Urinary bladder (tissue), 4 donors: ENCODE measurements around the gene SPACA4. TPM values are rescaled to one million over a fixed set of nuclear protein-coding genes. Genes with fewer than 3 reads are reported as not detected.

Experiments used
- DNase-seq: peaks from one replicate; pipeline ENCODE4 v3.0.0-alpha.2; 2015; ENCODE audit errors: extremely low spot score
- H3K27ac ChIP-seq: one replicate; pipeline ENCODE4 v1.5.1; 2013; ENCODE audit warnings: low read depth, mild to moderate bottlenecking, moderate library complexity
- H3K36me3 ChIP-seq: one replicate; pipeline ENCODE4 v1.6.1; 2013; ENCODE audit warnings: mild to moderate bottlenecking, moderate library complexity; ENCODE audit not compliant: insufficient read depth
- H3K4me1 ChIP-seq: one replicate; pipeline ENCODE4 v1.6.1; 2013; ENCODE audit warnings: mild to moderate bottlenecking, moderate library complexity; ENCODE audit not compliant: insufficient read depth
- H3K4me3 ChIP-seq: one replicate; pipeline ENCODE4 v1.5.1; 2013; ENCODE audit warnings: low read depth, low read length
- WGBS: extraction: QIAGEN DNeasy Blood & Tissue Kit; methylation state at CpG from one replicate; pipeline ENCODE4 v1.1.7; 2013; 5-methylcytosine and 5-hydroxymethylcytosine counted together
- polyA plus RNA-seq: library from polyadenylated mRNA; stranded (reverse); fragments of 200-250 nt; gene quantifications from one replicate; pipeline ENCODE4 v1.2.3, GENCODE V29; 2013
- total RNA-seq: library from RNA; depleted of rRNA; stranded (reverse); fragments of >200 nt; gene quantifications from one replicate; pipeline ENCODE4 v1.2.3, GENCODE V29; 2014
- donor health status: healthy with polysubstance abuse.
- donor health status: healthy.

Gene SPACA4
- total and polyA plus RNA-seq, 2 donors, result not detected

GRCh38 chr19:48637948-48638830, 31.6 kb downstream of the SPACA4 start:
- H3K4me1 ChIP-seq, result no peaks in the 10 kb centered on the region
- peak overlapping the region; percentile 95 for H3K27ac ChIP-seq
- 8% methylated on average over 29 of the region's 29 CpGs for WGBS
- DNase-seq, result peak; percentile 89
- H3K4me3 ChIP-seq, result peak overlapping the region; percentile 47
- H3K36me3 ChIP-seq, result no peaks in the 10 kb centered on the region

GRCh38 chr19:48638831-48639381, 32.4 kb downstream of the SPACA4 start:
- Histone ChIP-seq H3K27ac (no peak overlapping the region), H3K4me1 (no peaks in the 10 kb centered on the region), H3K4me3 (no peak overlapping the region), H3K36me3 (no peaks in the 10 kb centered on the region)
- DNase-seq, result no peak
- 78% methylated on average over 16 of the region's 16 CpGs for WGBS

GRCh38 chr19:48639483-48640375, 33.2 kb downstream of the SPACA4 start:
- Histone ChIP-seq H3K27ac (no peak overlapping the region), H3K4me1 (no peaks in the 10 kb centered on the region), H3K36me3 (no peaks in the 10 kb centered on the region), H3K4me3 (no peak overlapping the region)
- 59% methylated on average over 33 of the region's 33 CpGs for WGBS
- DNase-seq, result no peak

GRCh38 chr19:48641850-48642249, 35.3 kb downstream of the SPACA4 start:
- no peak for DNase-seq
- 95% methylated on average over 2 of the region's 2 CpGs for WGBS
- Histone ChIP-seq H3K4me1 (no peaks in the 10 kb centered on the region), H3K4me3 (no peak overlapping the region), H3K27ac (no peak overlapping the region), H3K36me3 (no peaks in the 10 kb centered on the region)

- no peaks in the 10 kb centered on the region for H3K4me1 ChIP-seq
- DNase-seq, result no peak
- 92% methylated on average over 5 of the region's 5 CpGs for WGBS
- no peak overlapping the region for H3K27ac ChIP-seq
- no peaks in the 10 kb centered on the region for H3K36me3 ChIP-seq
- no peak overlapping the region for H3K4me3 ChIP-seq
These were observed 36.3 kb downstream of the SPACA4 start for GRCh38 chr19:48642862-48643261.

- no peak for DNase-seq
- H3K27ac ChIP-seq, result no peak overlapping the region
- WGBS, result 70% methylated on average over 4 of the region's 4 CpGs
These were observed 37.8 kb downstream of the SPACA4 start for GRCh38 chr19:48644355-48644754.

GRCh38 chr19:48644839-48645619, 38.5 kb downstream of the SPACA4 start:
- H3K27ac ChIP-seq, result peak overlapping the region; percentile 64
- peak overlapping the region; percentile 33 for H3K4me3 ChIP-seq
- no peaks in the 10 kb centered on the region for H3K4me1 ChIP-seq
- no peaks in the 10 kb centered on the region for H3K36me3 ChIP-seq
- DNase-seq, result no peak
- 4% methylated on average over 25 of the region's 25 CpGs for WGBS

More at GRCh38 chr19:48644355-48644754, 37.8 kb downstream of the SPACA4 start:
- Histone ChIP-seq H3K4me3 (no peak overlapping the region), H3K36me3 (no peaks in the 10 kb centered on the region), H3K4me1 (no peaks in the 10 kb centered on the region)

GRCh38 chr19:48645620-48646000, 39.1 kb downstream of the SPACA4 start:
- no peaks in the 10 kb centered on the region for H3K4me1 ChIP-seq
- no peak for DNase-seq
- H3K4me3 ChIP-seq, result peak overlapping the region; percentile 33
- H3K27ac ChIP-seq, result peak overlapping the region; percentile 64
- no peaks in the 10 kb centered on the region for H3K36me3 ChIP-seq
- 2% methylated on average over 6 of the region's 6 CpGs for WGBS

GRCh38 chr19:48646001-48646721, 39.6 kb downstream of the SPACA4 start, which contains the start of gene CA11:
Gene CA11, minus strand, starts transcription at chr19:48646187. Its CDS starts 555 bp downstream, at chr19:48645632.
- H3K36me3 ChIP-seq, result no peaks in the 10 kb centered on the region
- H3K27ac ChIP-seq, result peak within 1 kb of the TSS; percentile 64
- DNase-seq, result no peak
- no peaks in the 10 kb centered on the region for H3K4me1 ChIP-seq
- under 1% methylated on average over 33 of the region's 33 CpGs for WGBS
- H3K4me3 ChIP-seq, result peak within 1 kb of the TSS; percentile 33

- H3K4me1 ChIP-seq, result no peaks in the 10 kb centered on the region
- no peak for DNase-seq
- no peaks in the 10 kb centered on the region for H3K36me3 ChIP-seq
- 11% methylated on average over 8 of the region's 10 CpGs for WGBS
- no peak overlapping the region for H3K27ac ChIP-seq
- peak overlapping the region; percentile 33 for H3K4me3 ChIP-seq
These were observed 40.2 kb downstream of the SPACA4 start for GRCh38 chr19:48646722-48647216.

GRCh38 chr19:48648134-48648533, 41.6 kb downstream of the SPACA4 start:
- Histone ChIP-seq H3K4me1 (no peaks in the 10 kb centered on the region), H3K36me3 (no peaks in the 10 kb centered on the region), H3K4me3 (no peak overlapping the region), H3K27ac (no peak overlapping the region)
- 73% methylated on average over 2 of the region's 2 CpGs for WGBS
- no peak for DNase-seq

GRCh38 chr19:48650974-48651682, 44.6 kb downstream of the SPACA4 start:
- 91% methylated on average over 12 of the region's 12 CpGs for WGBS
- no peak for DNase-seq
- H3K4me3 ChIP-seq, result no peak overlapping the region
- no peaks in the 10 kb centered on the region for H3K36me3 ChIP-seq
- H3K27ac ChIP-seq, result no peak overlapping the region
- H3K4me1 ChIP-seq, result no peaks in the 10 kb centered on the region
